SK-N-SH treated with all-trans-retinoic acid at 6 μM for 48 hours (cell line): ENCODE data around the gene LRRC7.

Experiments
- ATAC-seq: fragments of 200-7000 bp; cut with Tn5 transposase; 3 replicates; pipeline ENCODE4 v1.9.1; 2020; ENCODE audit warnings: mild to moderate bottlenecking, moderate library complexity
- ARNTL ChIP-seq: fragments of 450-650 bp; formaldehyde crosslinking; IDR thresholded peaks from 2 replicates; pipeline ENCODE4 v1.5.0; 2020; ENCODE audit warnings: low read depth, mild to moderate bottlenecking, moderate library complexity, borderline replicate concordance
- BACH2 ChIP-seq: fragments of 250-450 bp; sonication (Bioruptor Pico); IDR thresholded peaks from 2 replicates; pipeline ENCODE4 v1.9.0; 2021; ENCODE audit warnings: mild to moderate bottlenecking, borderline replicate concordance
- CREB5 ChIP-seq: fragments of 250-450 bp; sonication (Bioruptor Pico); IDR thresholded peaks from 2 replicates; pipeline ENCODE4 v1.5.1; 2020; ENCODE audit warnings: low read depth, mild to moderate bottlenecking, moderate library complexity
- CSDC2 ChIP-seq: fragments of 250-450 bp; sonication (Bioruptor Pico); IDR thresholded peaks from 2 replicates; pipeline ENCODE4 v1.5.0; 2020; ENCODE audit warnings: mild to moderate bottlenecking, moderate library complexity
- CSRNP3 ChIP-seq: fragments of 250-450 bp; sonication (Bioruptor Pico); IDR thresholded peaks from 2 replicates; pipeline ENCODE4 v1.5.1; 2021; ENCODE audit warnings: mild to moderate bottlenecking, moderate library complexity
- ESRRG ChIP-seq: fragments of 250-450 bp; sonication (Bioruptor Pico); IDR thresholded peaks from 2 replicates; pipeline ENCODE4 v1.6.1; 2021; ENCODE audit warnings: mild to moderate bottlenecking
- ISL1 ChIP-seq: fragments of 250-450 bp; sonication (Bioruptor Pico); IDR thresholded peaks from 2 replicates; pipeline ENCODE4 v2.1.2; 2022; ENCODE audit warnings: mild to moderate bottlenecking, moderate library complexity
- PATZ1 ChIP-seq: fragments of 250-450 bp; sonication (Bioruptor Pico); IDR thresholded peaks from 2 replicates; pipeline ENCODE4 v1.8.0; 2020; ENCODE audit warnings: mild to moderate bottlenecking, moderate library complexity, borderline replicate concordance
- POU6F1 ChIP-seq: fragments of 250-450 bp; sonication (Bioruptor Pico); IDR thresholded peaks from 2 replicates; pipeline ENCODE4 v1.8.0; 2021; ENCODE audit warnings: low read depth, mild to moderate bottlenecking, moderate library complexity, borderline replicate concordance
- PPARA ChIP-seq: fragments of 250-450 bp; sonication (Bioruptor Pico); IDR thresholded peaks from 2 replicates; pipeline ENCODE4 v1.5.0; 2020; ENCODE audit warnings: mild to moderate bottlenecking, borderline replicate concordance
- RARB ChIP-seq: fragments of 250-450 bp; sonication (Bioruptor Pico); IDR thresholded peaks from 2 replicates; pipeline ENCODE4 v1.8.0; 2021; ENCODE audit warnings: mild to moderate bottlenecking, moderate library complexity
- TOX ChIP-seq: fragments of 250-450 bp; sonication (Bioruptor Pico); IDR thresholded peaks from 2 replicates; pipeline ENCODE4 v1.8.0; 2021; ENCODE audit warnings: mild to moderate bottlenecking, moderate library complexity, borderline replicate concordance
- TSHZ2 ChIP-seq: fragments of 250-450 bp; sonication (Bioruptor Pico); IDR thresholded peaks from 2 replicates; pipeline ENCODE4 v1.5.0; 2020; ENCODE audit warnings: mild to moderate bottlenecking, moderate library complexity
- ZC3H10 ChIP-seq: fragments of 250-450 bp; sonication (Bioruptor Pico); IDR thresholded peaks from 2 replicates; pipeline ENCODE4 v1.5.1; 2021; ENCODE audit warnings: mild to moderate bottlenecking, moderate library complexity
- ZFP3 ChIP-seq: fragments of 250-450 bp; sonication (Bioruptor Pico); IDR thresholded peaks from 2 replicates; pipeline ENCODE4 v1.5.0; 2020; ENCODE audit warnings: mild to moderate bottlenecking, moderate library complexity
- ZFP30 ChIP-seq: fragments of 450-650 bp; formaldehyde crosslinking; IDR thresholded peaks from 2 replicates; pipeline ENCODE4 v1.5.0; 2022; ENCODE audit warnings: mild to moderate bottlenecking, moderate library complexity
- ZNF565 ChIP-seq: fragments of 450-650 bp; formaldehyde crosslinking; conservative IDR thresholded peaks from 2 replicates; pipeline ENCODE4 v1.5.0; 2020; ENCODE audit warnings: low read depth, mild to moderate bottlenecking, moderate library complexity
- ZNF70 ChIP-seq: fragments of 450-650 bp; formaldehyde crosslinking; IDR thresholded peaks from 2 replicates; pipeline ENCODE4 v1.5.0; 2020; ENCODE audit warnings: mild to moderate bottlenecking, moderate library complexity

LRRC7 gene

GRCh38 chr1:69994241-69994640 is 426.5 kb downstream of the LRRC7 start:
- ATAC-seq: no peak
- TF ChIP-seq RARB (CRISPR knock-in tag): no peak
- no peak for TF ChIP-seq POU6F1 (CRISPR knock-in tag)
- no peak for TF ChIP-seq BACH2 (CRISPR knock-in tag)
- TF ChIP-seq PPARA (CRISPR knock-in tag): no peak
- TF ChIP-seq ZFP30 (CRISPR knock-in tag): no peak
- TF ChIP-seq ZC3H10 (CRISPR knock-in tag): no peak
- TF ChIP-seq ZNF565: no peak
- TF ChIP-seq CSRNP3 (CRISPR knock-in tag): no peak
- no peak for TF ChIP-seq TSHZ2 (CRISPR knock-in tag)
- TF ChIP-seq CSDC2 (CRISPR knock-in tag): no peak
- TF ChIP-seq PATZ1 (CRISPR knock-in tag): no peak
- no peak for TF ChIP-seq ARNTL
- TF ChIP-seq ISL1 (CRISPR knock-in tag): no peak
- TF ChIP-seq CREB5 (CRISPR knock-in tag): no peak
- TF ChIP-seq ZFP3 (CRISPR knock-in tag): no peak

- no peak for TF ChIP-seq ESRRG (CRISPR knock-in tag)
- no peak for TF ChIP-seq CREB5 (CRISPR knock-in tag)
- no peak for TF ChIP-seq TOX (CRISPR knock-in tag)
- no peak for TF ChIP-seq PATZ1 (CRISPR knock-in tag)
- no peak for TF ChIP-seq ZNF70 (CRISPR knock-in tag)
- no peak for TF ChIP-seq ZNF565
- no peak for TF ChIP-seq TSHZ2 (CRISPR knock-in tag)
- TF ChIP-seq CSRNP3 (CRISPR knock-in tag): no peak
- TF ChIP-seq RARB (CRISPR knock-in tag): no peak
- TF ChIP-seq ZFP30 (CRISPR knock-in tag): no peak
- no peak for TF ChIP-seq ZFP3 (CRISPR knock-in tag)
- TF ChIP-seq ARNTL: no peak
- TF ChIP-seq PPARA (CRISPR knock-in tag): no peak
- TF ChIP-seq, all 23 proteins: peak for 0
These were observed 431.1 kb downstream of the LRRC7 start for GRCh38 chr1:69998847-69999246.

More at GRCh38 chr1:69998847-69999246, 431.1 kb downstream of the LRRC7 start:
- ATAC-seq: no peak
